IPS-NIHi7 (cell line): ENCODE measurements around the gene PAFAH1B2.
"Not testable (repeated sequence)": the region's sequence is repeated elsewhere in the genome, so short reads cannot be mapped to it uniquely, and the experiment has no call there.

Experiments
- DNase-seq: peaks from one replicate; pipeline ENCODE4 v3.0.0; 2012; ENCODE audit warnings: mixed read lengths; ENCODE audit errors: extremely low spot score

Gene PAFAH1B2

DNA sequence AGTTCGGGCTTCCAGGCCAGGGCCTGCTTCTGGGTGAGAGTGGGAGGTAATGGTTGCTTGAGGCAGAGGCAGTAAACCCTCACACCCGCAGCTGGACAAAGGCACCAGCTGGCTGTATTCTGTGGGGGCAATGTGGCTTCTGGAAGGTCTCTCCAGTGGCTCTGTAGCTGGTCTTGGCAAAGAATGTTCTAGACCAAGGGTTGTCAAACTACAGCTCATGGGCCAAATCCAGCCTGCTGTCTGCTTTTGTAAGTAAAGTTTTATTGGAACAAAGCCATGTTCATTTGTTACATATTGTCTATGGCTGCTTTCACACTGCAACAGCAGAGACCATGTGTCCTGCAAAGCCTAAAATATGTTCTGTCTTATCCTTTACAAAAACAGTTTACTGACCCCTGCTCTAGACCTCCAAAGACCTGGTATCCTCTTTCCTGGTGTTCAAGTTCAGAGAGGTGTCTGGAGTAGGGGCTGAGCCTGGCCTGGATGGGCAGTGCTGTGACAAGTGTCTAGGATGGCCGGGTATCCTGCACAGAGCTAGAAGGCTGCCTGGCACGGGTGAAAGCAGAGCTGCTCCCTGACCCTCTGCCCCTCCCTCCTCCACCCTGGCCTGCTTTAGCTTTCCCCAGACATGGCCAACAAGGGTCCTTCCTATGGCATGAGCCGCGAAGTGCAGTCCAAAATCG lies 58.4 kb downstream of the PAFAH1B2 start:
- no peak for DNase-seq

GRCh38 chr11:117203069-117203407 lies 59.0 kb downstream of the PAFAH1B2 start:
- DNase-seq = no peak

DNA sequence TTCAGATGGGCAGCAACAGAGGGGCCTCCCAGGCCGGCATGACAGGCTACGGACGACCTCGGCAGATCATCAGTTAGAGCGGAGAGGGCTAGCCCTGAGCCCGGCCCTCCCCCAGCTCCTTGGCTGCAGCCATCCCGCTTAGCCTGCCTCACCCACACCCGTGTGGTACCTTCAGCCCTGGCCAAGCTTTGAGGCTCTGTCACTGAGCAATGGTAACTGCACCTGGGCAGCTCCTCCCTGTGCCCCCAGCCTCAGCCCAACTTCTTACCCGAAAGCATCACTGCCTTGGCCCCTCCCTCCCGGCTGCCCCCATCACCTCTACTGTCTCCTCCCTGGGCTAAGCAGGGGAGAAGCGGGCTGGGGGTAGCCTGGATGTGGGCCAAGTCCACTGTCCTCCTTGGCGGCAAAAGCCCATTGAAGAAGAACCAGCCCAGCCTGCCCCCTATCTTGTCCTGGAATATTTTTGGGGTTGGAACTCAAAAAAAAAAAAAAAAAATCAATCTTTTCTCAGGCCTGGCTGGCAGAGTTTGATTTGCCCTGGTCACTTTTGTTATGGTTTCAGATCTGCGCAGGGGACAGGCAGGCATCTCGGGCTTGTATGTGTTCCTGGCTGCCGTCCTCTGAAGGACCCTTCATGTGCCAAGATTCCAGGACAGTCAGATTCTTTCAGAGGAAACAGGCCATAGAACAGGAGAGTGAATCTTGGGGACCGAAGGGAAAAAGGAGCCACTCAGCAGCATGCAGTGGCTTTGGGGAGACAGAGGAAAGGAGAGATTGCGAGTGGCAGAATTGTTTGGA lies 60.4 kb downstream of the PAFAH1B2 start:
- no peak for DNase-seq

- DNase-seq = no peak
Measured at GRCh38 chr11:117205211-117205818, 61.2 kb downstream of the PAFAH1B2 start.

GRCh38 chr11:117206111-117206510 lies 62.0 kb downstream of the PAFAH1B2 start:
- DNase-seq = not testable (repeated sequence)

- not testable (repeated sequence) for DNase-seq
Measured at GRCh38 chr11:117206859-117207258, 62.8 kb downstream of the PAFAH1B2 start.

DNA sequence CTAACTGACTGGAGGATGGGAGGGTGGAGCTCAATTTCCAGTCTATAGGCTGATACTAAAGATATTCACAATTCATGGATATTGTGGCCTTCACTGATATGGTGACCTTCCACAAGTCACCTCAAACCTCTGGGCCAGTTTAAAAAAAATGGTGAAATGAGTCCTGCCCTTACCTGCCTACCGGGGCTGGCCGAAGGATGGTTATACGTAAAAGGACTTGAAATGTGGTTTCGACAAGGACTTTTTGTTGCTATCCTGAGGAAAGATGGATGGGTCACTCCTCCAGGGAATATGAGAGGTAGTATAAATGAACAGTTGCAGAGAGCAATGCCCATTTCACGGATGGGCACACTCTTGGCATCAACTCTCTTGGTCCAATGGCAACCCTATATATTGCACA lies 63.4 kb downstream of the PAFAH1B2 start:
- not testable (repeated sequence) for DNase-seq

- DNase-seq = not testable (repeated sequence)
Measured at GRCh38 chr11:117208710-117209109, 64.6 kb downstream of the PAFAH1B2 start.

DNA sequence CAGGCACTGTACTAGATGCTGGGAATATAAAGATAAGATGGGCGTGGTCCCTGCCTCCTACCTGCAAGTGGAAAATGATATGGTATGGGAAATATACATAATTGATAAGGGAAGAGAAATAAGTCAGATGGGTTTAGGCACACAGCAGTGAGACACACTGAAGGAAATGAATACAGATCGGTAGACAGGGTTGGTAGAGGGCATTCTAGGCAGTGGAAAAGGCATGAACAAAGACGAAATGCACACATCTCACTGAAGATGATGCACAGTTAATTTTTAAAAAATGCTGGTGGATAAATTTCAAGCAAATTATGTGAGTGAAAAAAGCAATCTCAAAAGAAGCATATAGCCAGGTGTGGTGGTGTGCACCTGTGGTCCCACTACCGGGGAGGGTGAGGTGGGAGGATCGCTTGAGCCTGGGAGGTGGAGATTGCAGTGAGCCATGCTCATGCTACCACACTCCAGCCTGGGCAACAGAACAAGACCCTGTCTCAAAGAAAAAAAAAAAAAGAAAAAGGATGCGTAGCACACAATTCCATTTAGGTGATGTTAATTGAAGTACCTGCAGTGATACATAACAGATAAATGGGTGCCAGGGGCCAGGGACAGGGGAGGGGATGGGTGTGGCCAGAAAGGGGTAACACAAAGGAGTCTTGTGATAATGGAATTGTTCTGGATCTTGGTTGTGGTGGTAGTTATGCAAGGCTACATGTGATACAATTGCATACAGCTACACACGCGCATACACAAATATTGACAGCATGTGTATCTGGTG lies 65.5 kb downstream of the PAFAH1B2 start:
- DNase-seq = not testable (repeated sequence)

DNA sequence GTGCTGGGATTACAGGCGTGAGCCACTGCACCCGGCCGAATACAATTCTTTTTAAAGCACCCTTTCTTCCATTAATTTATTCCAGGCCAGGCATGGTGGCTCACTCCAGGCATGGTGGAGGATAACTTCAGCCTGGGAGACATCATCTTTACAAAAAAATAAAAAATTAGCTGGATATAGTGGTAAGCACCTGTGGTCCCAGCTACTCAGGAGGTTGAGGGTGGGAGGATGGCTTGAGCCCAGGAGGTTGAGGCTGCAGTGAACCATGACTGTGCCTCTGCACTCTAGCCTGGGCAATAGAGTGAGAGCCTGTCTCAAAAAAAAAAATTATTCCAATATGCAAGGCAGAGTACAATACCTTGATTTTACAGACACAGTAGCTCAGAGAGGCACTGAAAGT lies 66.5 kb downstream of the PAFAH1B2 start:
- no peak for DNase-seq

DNA sequence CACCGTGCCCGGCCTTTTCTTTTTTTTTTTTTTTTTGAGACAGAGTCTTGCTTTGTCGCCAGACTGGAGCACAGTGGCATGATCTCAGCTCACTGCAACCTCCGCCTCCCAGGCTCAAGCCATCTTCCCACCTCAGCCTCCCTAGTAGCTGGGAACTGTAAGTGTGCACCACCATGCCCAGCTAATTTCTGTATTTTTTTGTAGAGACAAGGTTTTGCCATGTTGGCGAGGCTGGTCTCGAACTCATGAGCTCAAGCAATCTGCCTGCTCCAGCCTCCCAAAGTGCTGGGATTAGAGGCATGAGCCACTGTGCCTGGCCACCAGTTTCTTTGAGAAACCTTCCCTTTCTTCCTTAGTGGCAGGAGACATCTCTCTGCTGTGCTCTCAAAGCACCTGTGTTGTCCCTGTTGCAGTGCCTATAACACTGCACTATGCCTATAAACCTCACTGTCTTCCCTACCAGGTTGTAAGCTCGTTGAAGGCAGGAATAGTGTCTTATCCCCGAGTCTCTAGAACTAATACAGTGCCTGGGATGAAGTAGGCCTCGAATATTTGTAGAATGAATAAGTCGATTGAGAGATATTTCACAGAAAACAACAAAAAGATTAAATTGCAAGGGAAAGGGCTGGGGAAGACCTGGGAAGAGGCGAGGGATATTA lies 68.7 kb downstream of the PAFAH1B2 start:
- no peak for DNase-seq

DNA sequence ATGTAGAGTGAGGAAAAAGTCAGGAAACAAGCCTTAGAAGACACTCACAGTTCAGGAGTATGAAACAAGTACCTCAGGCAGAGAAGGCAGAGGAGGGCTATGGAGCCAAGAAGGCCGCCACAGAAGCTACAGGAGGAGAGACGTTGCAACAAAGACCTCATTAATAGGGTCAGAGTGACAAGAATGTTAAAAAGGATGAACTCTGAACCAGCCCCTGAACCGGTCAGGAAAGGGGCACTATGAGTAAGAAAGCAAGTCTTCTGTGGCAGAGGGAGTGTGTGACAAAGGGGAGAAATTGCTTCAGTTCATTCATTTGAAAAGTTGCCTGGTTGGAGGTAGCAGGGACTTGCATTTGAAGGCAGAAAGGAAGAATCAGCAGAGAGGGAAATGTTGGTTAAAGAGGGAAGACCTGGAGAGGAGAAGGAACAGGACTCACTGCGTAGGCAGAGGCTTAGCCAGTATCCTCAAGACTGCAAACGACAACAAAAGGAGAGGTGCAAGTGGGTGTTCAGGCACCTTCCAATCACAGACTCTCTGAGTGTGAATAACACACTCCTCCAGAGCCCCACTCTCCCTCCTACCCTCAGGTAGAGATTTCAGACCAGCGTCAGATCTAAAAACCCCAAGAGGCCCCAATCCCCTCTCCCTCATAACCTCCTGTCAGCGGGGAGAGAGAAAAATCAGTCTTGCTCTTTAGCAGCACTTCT lies 70.5 kb downstream of the PAFAH1B2 start:
- no peak for DNase-seq

GRCh38 chr11:117217141-117218084 lies 73.3 kb downstream of the PAFAH1B2 start:
- DNase-seq = no peak

- DNase-seq = no peak
Measured at GRCh38 chr11:117218133-117218915, 74.2 kb downstream of the PAFAH1B2 start.

DNA sequence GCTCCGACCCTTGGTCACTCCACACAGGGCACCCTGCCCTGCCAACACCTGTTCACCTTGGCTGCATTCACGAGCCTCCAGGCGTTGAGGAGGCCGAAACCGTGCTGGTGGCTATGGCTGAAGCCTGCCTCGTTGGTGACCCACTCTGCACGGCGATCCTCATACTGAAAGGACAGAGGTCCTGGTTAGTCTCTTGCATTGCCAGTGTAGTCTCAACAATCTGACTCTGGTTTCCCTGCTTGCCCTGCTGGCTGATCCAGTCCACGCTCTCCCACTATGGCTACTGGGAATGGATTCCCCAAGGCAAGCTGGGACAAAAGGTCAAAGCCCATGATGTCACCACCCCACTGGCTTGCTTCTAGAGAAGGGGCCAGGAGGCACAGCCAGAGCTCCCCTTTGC lies 74.9 kb downstream of the PAFAH1B2 start:
- DNase-seq = no peak

DNA sequence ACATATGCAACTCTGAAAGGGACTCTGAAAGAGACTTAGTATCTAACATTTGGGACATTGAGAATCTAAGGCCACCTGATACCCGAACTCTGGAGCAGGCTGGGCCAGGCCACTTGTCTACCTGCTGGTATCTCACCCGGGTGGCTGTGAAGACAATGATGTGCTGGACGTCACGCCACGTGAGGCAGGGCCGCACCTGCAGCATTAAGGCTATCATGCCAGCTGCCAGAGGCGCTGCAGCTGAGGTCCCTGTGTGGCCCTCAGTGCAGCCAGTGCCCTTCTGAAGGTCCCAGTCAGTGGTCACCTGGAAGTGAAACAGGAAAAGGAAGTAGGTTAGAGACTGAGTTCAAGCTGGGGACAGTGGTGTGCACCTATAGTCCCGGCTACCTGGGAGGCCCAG lies 75.4 kb downstream of the PAFAH1B2 start:
- no peak for DNase-seq

DNA sequence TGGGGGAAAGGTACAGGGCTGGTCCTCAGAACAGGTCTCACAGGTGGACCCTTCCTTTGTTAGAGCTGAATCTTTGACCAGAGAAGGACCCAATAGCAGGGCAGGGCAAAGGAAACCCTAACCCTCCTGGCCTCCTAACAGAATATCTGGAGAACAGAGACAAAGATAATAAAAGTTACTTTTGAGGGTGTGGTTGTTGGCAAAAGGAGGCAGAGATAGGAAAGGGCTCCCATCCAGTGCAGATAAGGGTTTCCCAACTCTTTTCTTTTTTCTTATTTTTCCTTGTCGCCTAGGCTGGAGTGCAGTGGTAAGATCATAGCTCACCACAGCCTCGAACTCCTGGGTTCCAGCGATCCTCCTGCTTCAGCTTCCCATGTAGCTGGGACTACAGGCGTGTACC lies 75.9 kb downstream of the PAFAH1B2 start:
- DNase-seq = no peak

- no peak for DNase-seq
Measured at GRCh38 chr11:117220568-117220967, 76.5 kb downstream of the PAFAH1B2 start.
